LNCAP (cell line): ENCODE measurements around the gene KIAA1671.

Experiments
- TF ChIP-seq, protein P1 (sequence below): fragments of 450-650 bp; IDR thresholded peaks from 2 replicates; pipeline ENCODE4 v1.5.1; 2017; ENCODE audit warnings: mild to moderate bottlenecking

Gene KIAA1671

DNA sequence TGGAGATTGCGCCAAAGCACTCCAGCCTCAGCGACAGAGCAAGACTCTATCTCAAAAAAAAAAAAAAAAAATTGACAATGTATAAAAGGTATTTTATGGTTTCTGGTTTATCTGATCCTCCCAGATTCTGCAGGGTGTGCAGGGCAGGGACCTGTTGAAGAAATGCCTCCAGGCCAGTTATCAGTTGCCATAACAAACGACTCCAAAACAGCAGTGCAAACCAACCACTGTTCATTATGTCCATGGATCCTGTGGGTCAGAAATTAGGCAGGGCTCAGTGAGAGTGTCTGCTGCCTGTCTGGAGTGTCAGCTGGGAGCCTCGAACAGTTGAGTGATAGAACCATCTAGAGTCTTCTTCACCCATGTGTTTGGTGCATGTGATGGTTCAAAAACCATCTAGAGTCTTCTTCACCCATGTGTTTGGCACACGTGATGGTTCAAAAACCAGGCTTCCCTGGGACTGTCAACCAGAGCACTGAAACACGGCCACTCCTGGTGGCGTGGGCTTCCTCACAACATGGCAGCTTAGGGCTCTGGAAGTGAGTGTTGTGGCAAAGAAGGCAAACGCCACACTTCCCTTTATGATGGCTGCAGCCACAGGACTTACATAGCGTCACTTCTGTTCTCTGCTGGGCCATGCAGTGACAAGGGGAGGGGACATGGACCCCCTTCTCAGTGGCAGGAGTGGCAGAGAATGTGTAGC is 132.0 kb downstream of the KIAA1671 start:
- TF ChIP-seq, protein P1, sequence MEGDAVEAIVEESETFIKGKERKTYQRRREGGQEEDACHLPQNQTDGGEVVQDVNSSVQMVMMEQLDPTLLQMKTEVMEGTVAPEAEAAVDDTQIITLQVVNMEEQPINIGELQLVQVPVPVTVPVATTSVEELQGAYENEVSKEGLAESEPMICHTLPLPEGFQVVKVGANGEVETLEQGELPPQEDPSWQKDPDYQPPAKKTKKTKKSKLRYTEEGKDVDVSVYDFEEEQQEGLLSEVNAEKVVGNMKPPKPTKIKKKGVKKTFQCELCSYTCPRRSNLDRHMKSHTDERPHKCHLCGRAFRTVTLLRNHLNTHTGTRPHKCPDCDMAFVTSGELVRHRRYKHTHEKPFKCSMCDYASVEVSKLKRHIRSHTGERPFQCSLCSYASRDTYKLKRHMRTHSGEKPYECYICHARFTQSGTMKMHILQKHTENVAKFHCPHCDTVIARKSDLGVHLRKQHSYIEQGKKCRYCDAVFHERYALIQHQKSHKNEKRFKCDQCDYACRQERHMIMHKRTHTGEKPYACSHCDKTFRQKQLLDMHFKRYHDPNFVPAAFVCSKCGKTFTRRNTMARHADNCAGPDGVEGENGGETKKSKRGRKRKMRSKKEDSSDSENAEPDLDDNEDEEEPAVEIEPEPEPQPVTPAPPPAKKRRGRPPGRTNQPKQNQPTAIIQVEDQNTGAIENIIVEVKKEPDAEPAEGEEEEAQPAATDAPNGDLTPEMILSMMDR, result no peak

DNA sequence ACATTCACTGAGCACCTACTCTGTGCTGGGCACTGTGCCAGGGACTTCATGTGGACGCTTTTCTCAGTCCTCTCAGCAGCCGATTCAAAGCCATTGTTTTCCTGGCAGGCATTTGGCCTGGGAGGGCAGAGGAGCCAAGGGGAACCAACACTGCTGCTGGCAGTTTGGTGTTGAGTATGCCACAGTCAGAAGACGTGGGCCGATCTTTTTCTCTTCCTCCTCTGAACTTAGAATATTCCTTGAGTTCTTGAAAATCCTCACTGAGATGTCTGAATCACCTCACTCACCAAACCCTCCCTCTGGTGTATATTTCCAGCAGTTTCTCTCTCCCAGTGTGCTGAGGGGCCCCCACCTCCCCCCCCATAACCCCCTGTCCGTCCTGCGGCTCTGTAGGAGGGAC is 132.6 kb downstream of the KIAA1671 start:
- TF ChIP-seq, protein P1, result no peak

DNA sequence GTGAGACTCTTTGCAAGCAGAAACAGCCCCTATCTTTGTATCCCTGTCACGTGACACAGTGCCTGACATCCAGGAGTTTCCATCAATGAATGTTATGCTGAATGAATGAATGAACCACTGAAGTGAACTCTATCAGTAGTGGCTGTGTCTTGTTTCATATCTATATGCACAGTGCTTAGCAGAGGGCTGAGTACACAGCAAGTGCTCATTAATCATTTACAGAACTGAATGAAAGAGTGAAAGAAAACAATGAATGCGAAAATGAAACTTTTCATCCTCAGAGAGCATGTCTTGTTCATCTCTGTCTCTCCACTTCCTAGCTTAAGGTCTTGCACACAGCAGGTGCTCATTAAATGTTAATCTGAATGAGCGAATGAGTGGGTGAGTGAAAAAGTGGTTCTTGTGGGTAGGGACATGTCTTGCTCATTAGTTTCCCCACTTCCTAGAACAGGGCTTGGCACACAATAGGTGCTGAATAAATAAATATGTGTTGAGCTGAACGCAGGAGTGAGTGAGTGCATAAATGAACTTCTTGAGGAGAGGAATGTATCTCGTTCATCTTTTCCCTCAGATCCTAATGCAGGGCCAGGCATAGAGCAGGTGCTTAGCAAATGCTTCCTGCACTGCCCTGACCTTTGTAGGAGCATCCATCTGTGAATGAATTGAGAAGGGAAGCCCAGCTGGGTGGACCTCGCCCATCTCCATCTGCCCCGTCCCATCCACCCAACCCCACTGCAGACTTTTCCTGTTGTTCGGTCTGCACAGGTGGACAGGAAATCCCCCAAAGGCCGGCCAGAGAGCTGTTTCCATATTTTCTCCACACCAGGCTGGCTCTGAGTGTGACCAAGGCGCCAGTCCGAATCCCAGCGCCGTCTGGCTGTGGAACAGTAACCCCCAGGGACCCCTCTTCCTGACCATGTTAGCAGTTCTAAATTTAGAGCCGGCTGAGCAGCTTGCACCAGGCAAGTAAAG is 133.7 kb downstream of the KIAA1671 start:
- TF ChIP-seq, protein P1, result no peak

DNA sequence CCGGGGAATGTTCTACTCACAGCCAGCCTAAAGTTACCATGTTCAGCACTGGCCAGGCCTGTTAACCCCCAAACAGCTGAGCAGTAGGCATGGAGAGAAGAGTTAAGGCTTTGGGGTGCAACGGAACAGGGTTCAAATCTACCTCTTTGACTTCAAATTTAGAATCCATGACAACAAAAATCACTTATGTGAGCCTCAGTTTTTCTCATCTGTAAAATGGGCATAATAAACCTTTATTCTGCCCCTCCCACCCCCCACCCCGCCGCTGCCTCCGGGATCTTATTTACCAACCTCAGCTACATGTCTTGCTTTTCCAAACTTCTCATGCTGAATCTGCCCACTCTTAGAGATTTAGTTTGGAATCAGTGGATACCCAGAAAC is 134.4 kb downstream of the KIAA1671 start:
- TF ChIP-seq, protein P1, result no peak

DNA sequence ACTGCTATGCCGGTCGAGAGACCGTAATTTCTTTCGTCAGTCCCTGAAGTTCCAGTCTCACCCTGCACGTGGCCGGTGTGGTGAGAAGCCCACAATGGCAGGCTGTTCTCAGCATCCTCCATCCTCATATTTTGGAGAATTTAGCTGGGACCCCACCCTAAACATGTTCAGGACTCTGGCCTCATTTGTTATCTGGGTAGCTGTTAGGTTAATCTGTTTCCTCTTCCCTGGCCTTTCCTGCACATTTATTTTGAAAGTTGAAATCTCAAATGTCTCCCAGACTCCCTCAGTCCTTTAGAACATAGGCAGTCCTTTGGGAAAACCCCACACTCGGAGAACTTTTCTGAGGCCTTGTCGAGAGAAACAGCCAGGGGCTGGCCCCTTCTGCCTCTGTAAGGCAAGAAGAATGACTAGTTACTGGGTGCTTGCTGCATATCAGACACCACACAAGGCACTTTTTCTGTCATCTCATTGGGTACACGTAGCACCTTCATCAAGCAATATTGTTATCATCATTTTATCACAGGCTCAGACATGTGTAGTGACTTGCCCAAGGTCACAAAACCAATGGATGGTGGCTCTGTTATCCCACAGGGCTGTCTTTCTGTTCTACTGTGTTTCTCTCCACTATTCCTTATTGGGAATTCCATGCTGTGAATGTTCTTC is 137.8 kb downstream of the KIAA1671 start:
- TF ChIP-seq, protein P1, result no peak

DNA sequence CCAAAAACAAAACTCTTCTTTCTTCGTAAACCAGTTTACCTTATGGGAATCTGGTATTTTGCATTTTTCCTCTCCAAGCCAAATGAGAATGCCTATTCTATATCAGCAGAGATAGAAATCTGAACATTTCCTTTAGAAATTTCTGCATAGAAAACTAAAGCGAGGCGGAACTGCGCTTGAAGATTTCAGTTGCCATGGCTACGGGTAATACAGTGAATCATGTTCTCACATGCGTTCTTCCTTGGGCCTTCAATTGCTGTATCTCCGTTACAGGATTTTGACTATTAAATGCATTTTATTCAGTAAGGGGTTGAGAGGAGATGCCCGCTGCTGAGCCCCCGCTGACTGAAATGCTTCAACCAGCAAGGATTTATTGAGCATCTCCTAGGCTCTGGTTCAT is 138.9 kb downstream of the KIAA1671 start:
- TF ChIP-seq, protein P1, result no peak

DNA sequence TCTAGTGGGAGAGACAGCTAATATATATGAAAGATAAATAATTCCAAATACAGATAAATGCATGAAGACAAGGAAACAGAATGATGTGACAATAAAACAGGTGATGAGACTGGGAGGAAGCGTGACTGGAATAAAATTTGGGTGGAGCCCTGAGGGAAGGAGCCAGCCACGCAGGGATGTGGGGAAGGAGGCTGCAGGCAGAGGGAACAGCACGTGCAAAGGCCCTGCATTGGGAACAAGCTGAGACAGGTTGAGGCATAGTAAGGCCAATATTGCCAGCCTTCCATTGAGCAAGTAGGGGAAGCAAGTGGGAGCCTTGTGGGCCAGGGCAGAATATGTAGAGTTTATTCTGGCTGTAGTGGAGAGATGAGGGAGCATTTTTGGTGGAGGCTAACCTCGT is 139.6 kb downstream of the KIAA1671 start:
- TF ChIP-seq, protein P1, result no peak
